Endothelial cell of umbilical vein (primary cell): ENCODE measurements around the gene PLEKHG1. TPM values are rescaled to one million over a fixed set of nuclear protein-coding genes. Genes with fewer than 3 reads are reported as not detected.

Source experiments
- BruUV-seq: library from RNA; stranded (reverse); fragments of 400-500 nt; replicated peaks from 2 replicates; lab custom pipeline; 2021; lab: Mats Ljungman, UMichigan
- CTCF ChIA-PET: fragments of 300-600, 350-600 bp; sonication (Branson Sonifier 250); formaldehyde crosslinking; loops from one replicate; lab custom pipeline; 2021; ENCODE audit warnings: antibody characterized with exemption, inconsistent platforms; lab: Charles Lee
- POLR2A ChIA-PET: fragments of 300-600, 350-600 bp; sonication (Branson Sonifier 250); formaldehyde crosslinking; loops from one replicate; lab custom pipeline; 2021; ENCODE audit warnings: antibody characterized with exemption, inconsistent platforms; lab: Charles Lee
- DNase-seq: peaks from one replicate; pipeline ENCODE4 v3.0.0-alpha.2; 2011; ENCODE audit warnings: low read depth, low spot score
- FAIRE-seq: peaks from 2 replicates; lab custom pipeline; 2011; peaks lifted over from hg19 to GRCh38; lab: Jason Lieb, UNC
- H2AFZ ChIP-seq: 2 replicates; pipeline ENCODE4 v1.6.0; 2012; ENCODE audit warnings: low read depth, low read length, control low read depth, inconsistent platforms
- H3K27ac ChIP-seq: 2 replicates; pipeline ENCODE4 v1.5.1; 2011; ENCODE audit warnings: low read depth, mild to moderate bottlenecking, control low read depth, low read length, moderate library complexity; ENCODE audit not compliant: insufficient read depth
- H3K27me3 ChIP-seq, 2 experiments: 2 replicates each; pipeline versions ENCODE4 v1.6.0 to v1.6.1; 2011; ENCODE audit warnings: low read length in 2 of 2, mixed read lengths in 1 of 2; ENCODE audit not compliant: control insufficient read depth in 2 of 2, insufficient read depth in 2 of 2
- H3K36me3 ChIP-seq, 2 experiments: 2 replicates in 1 of 2; 3 replicates in 1 of 2; pipeline ENCODE4 v1.5.1; 2011; ENCODE audit warnings: low read length in 2 of 2, mild to moderate bottlenecking in 1 of 2, moderate library complexity in 1 of 2; ENCODE audit not compliant: control insufficient read depth in 2 of 2, insufficient read depth in 2 of 2; ENCODE audit errors: extremely low read depth in 1 of 2
- H3K4me1 ChIP-seq: 3 replicates; pipeline ENCODE4 v1.5.1; 2011; ENCODE audit warnings: mild to moderate bottlenecking, low read length; ENCODE audit not compliant: control insufficient read depth, insufficient read depth; ENCODE audit errors: extremely low read depth
- H3K4me2 ChIP-seq: 2 replicates; pipeline ENCODE4 v1.6.1; 2011; ENCODE audit warnings: low read length, control low read depth, mixed read lengths; ENCODE audit not compliant: insufficient read depth
- H3K4me3 ChIP-seq, 3 experiments: fragments of 200-600 bp in 1 of 3; sonication (generic), shearing (Covaris generic) in 1 of 3; replicated peaks in 1 of 3; 2 replicates each; pipeline ENCODE4 v1.5.1; 2011 to 2016; ENCODE audit warnings: control low read depth in 3 of 3, low read length in 3 of 3, mild to moderate bottlenecking in 2 of 3, inconsistent platforms in 1 of 3, low read depth in 1 of 3, moderate library complexity in 1 of 3; ENCODE audit not compliant: insufficient read depth in 1 of 3
- H3K79me2 ChIP-seq: 2 replicates; pipeline ENCODE4 v1.6.0; 2012; ENCODE audit warnings: low read length, inconsistent platforms; ENCODE audit not compliant: control insufficient read depth, insufficient read depth
- H3K9ac ChIP-seq: replicated peaks from 2 replicates; pipeline ENCODE3; 2011; ENCODE audit warnings: low read length, control low read depth; ENCODE audit not compliant: insufficient read depth; ENCODE audit errors: extremely low read depth
- H3K9me1 ChIP-seq: replicated peaks from 3 replicates; pipeline ENCODE4 v1.6.0; 2011; ENCODE audit warnings: mild to moderate bottlenecking, low read length; ENCODE audit not compliant: control insufficient read depth, insufficient read depth; ENCODE audit errors: extremely low read depth
- H3K9me3 ChIP-seq: replicated peaks from 2 replicates; pipeline ENCODE4 v1.5.1; 2012; ENCODE audit warnings: low read length, inconsistent platforms; ENCODE audit not compliant: control insufficient read depth, insufficient read depth
- H4K20me1 ChIP-seq: replicated peaks from 2 replicates; pipeline ENCODE3; 2011; ENCODE audit warnings: mild to moderate bottlenecking, low read length; ENCODE audit not compliant: control insufficient read depth, insufficient read depth; ENCODE audit errors: extremely low read depth
- CTCF ChIP-seq, 2 donors: IDR thresholded peaks; 1 replicate in 1 of 2; 2 replicates in 1 of 2; pipeline ENCODE4 v1.5.1; 2011; ENCODE audit warnings: low read length in 2 of 2, mild to moderate bottlenecking in 2 of 2, moderate library complexity in 2 of 2, control low read depth in 1 of 2, inconsistent platforms in 1 of 2, low read depth in 1 of 2; ENCODE audit not compliant: insufficient read depth in 1 of 2; ENCODE audit errors: extremely low read depth in 1 of 2
- EZH2 ChIP-seq: IDR thresholded peaks from 2 replicates; pipeline ENCODE4 v1.6.1; 2012; ENCODE audit warnings: borderline replicate concordance, low read depth, mild to moderate bottlenecking, moderate library complexity, low read length, inconsistent platforms; ENCODE audit not compliant: severe bottlenecking
- FOS ChIP-seq: IDR thresholded peaks from 2 replicates; pipeline ENCODE4 v1.6.1; 2011; ENCODE audit warnings: mild to moderate bottlenecking, low read length, moderate library complexity, borderline replicate concordance; ENCODE audit not compliant: insufficient read depth
- GATA2 ChIP-seq: IDR thresholded peaks from 2 replicates; pipeline ENCODE4 v1.7.0; 2011; ENCODE audit warnings: low read depth, mild to moderate bottlenecking, moderate library complexity, mixed read lengths, low read length; ENCODE audit not compliant: insufficient read length, insufficient read depth
- JUN ChIP-seq: IDR thresholded peaks from 2 replicates; pipeline ENCODE4 v1.6.1; 2011; ENCODE audit warnings: borderline replicate concordance, low read depth; ENCODE audit not compliant: insufficient read length, insufficient read depth
- MAX ChIP-seq: IDR thresholded peaks from 2 replicates; pipeline ENCODE4 v1.6.1; 2011; ENCODE audit not compliant: insufficient read depth, insufficient read length
- MYC ChIP-seq: IDR thresholded peaks from one replicate; pipeline ENCODE4 v1.6.1; 2011; ENCODE audit warnings: mild to moderate bottlenecking, low read depth, low read length
- POLR2A ChIP-seq: IDR thresholded peaks from 2 replicates; pipeline ENCODE4 v1.6.1; 2012; ENCODE audit warnings: low read depth, mild to moderate bottlenecking, control low read depth, low read length
- POLR2AphosphoS5 ChIP-seq: IDR thresholded peaks from 2 replicates; pipeline ENCODE4 v1.6.1; 2012; ENCODE audit warnings: low read depth, mild to moderate bottlenecking, control low read depth, low read length, moderate library complexity; ENCODE audit not compliant: insufficient read depth
- dilution Hi-C: fragments of 300-500 bp; cut with MboI; formaldehyde crosslinking; loops from one replicate; pipeline ENCODE4 v1.15.0; 2019; ENCODE audit warnings: low sequenced_read_pairs; ENCODE audit not compliant: extremely low pct_ligation_motif_present
- intact Hi-C: fragments of 100-400 bp; cut with micrococcal nuclease; formaldehyde crosslinking; loops from one replicate; pipeline ENCODE4 v1.10.0; 2022
- polyA plus RNA-seq, 4 experiments: library from polyadenylated mRNA; depleted of rRNA in 3 of 4; stranded (reverse) in 3 of 4; unstranded in 1 of 4; fragments of >200 nt; gene quantifications; 2 replicates each; pipeline versions ENCODE4 v1.2.1 to v1.2.3, GENCODE V29; 2011 to 2012; ENCODE audit warnings: missing spikeins in 1 of 4
- total RNA-seq: library from RNA; stranded (reverse); gene quantifications from 2 replicates; pipeline ENCODE4 v1.2.3, GENCODE V29; 2021

PLEKHG1 gene
- total and polyA plus RNA-seq, 2 donors (not counting 3 experiments of a cell fraction or from before 2014, with no cell fraction given) = 8.8 to 62.5 TPM

GRCh38 chr6:150589852-150590251 lies 9.8 kb upstream of the PLEKHG1 start:
- ChIA-PET CTCF (interaction anchor here (0.8 kb wide), 1 partner anchor 8 kb away, joined by 3 read pairs; no protein-coding TSS in a partner anchor), POLR2A (no interaction called here)
- no peak for FAIRE-seq
- H3K27me3 ChIP-seq = peaks cover 10 to 13% of the 10 kb centered on the region in 2 experiments
- no peak overlapping the region for H2AFZ ChIP-seq
- H3K9me1 ChIP-seq = no peaks in the 10 kb centered on the region
- no peak overlapping the region for H3K4me2 ChIP-seq
- H3K9me3 ChIP-seq = no peaks in the 10 kb centered on the region
- H3K9ac ChIP-seq = no peak overlapping the region
- DNase-seq = no peak
- H4K20me1 ChIP-seq = no peaks in the 10 kb centered on the region
- no peak overlapping the region for H3K27ac ChIP-seq
- dilution Hi-C loops = no loop called here
- intact Hi-C loops = no loop called here
- H3K36me3 ChIP-seq = no peaks in the 10 kb centered on the region
- TF ChIP-seq MAX (no peak), JUN (no peak), GATA2 (no peak), EZH2 (no peak)
- BruUV-seq = no TSS peak
- no peaks in the 10 kb centered on the region for H3K79me2 ChIP-seq
- no peaks in the 10 kb centered on the region for H3K4me1 ChIP-seq
- H3K4me3 ChIP-seq = no peak overlapping the region

GRCh38 chr6:150590446-150590845 lies 9.2 kb upstream of the PLEKHG1 start:
- DNase-seq = no peak
- ChIA-PET POLR2A (no interaction called here), CTCF (no interaction called here)
- H3K4me1 ChIP-seq = no peaks in the 10 kb centered on the region
- BruUV-seq = no TSS peak
- no peak overlapping the region for H3K27ac ChIP-seq
- no peak overlapping the region for H3K9ac ChIP-seq
- no peak overlapping the region for H2AFZ ChIP-seq
- no peaks in the 10 kb centered on the region for H3K36me3 ChIP-seq
- no peak for FAIRE-seq
- dilution Hi-C loops (no loop called here), intact Hi-C loops (no loop called here)
- no peak overlapping the region for H3K4me2 ChIP-seq
- H3K79me2 ChIP-seq = no peaks in the 10 kb centered on the region
- no peaks in the 10 kb centered on the region for H4K20me1 ChIP-seq
- H3K9me3 ChIP-seq = no peaks in the 10 kb centered on the region
- TF ChIP-seq GATA2 = no peak
- no peak for TF ChIP-seq MAX
- TF ChIP-seq MYC = no peak
- TF ChIP-seq FOS = no peak
- no peak for TF ChIP-seq EZH2
- no peak for TF ChIP-seq CTCF (IDR thresholded peaks at IDR 0.05; ENCODE audit: extremely low read depth in 1 of 2, insufficient read depth in 1 of 2, low read depth in 1 of 2, low read length in 2 of 2)
- TF ChIP-seq POLR2AphosphoS5 = no peak
- no peak for TF ChIP-seq POLR2A
- TF ChIP-seq JUN = no peak
- H3K4me3 ChIP-seq = no peak overlapping the region
- peaks cover 10 to 13% of the 10 kb centered on the region in 2 experiments for H3K27me3 ChIP-seq
- H3K9me1 ChIP-seq = no peaks in the 10 kb centered on the region
